IMR-90 (cell line): Measurements from ENCODE around the gene PLOD1. TPM values are rescaled to one million over a fixed set of nuclear protein-coding genes. Genes with fewer than 3 reads are reported as not detected.
"Not testable (repeated sequence)": the region's sequence is repeated elsewhere in the genome, so short reads cannot be mapped to it uniquely, and the experiment has no call there.

Experiments
- ATAC-seq: fragments of 200-7000 bp; cut with Tn5 transposase; 2 replicates; pipeline ENCODE4 v1.9.1; 2020; ENCODE audit warnings: low read depth, mild to moderate bottlenecking, moderate library complexity
- BruUV-seq: library from RNA; stranded (reverse); fragments of 400-500 nt; replicated peaks from 2 replicates; lab custom pipeline; 2021; lab: Mats Ljungman, UMichigan
- CTCF ChIA-PET: fragments of 300-600 bp; formaldehyde crosslinking; extraction: SDS; loops from one replicate; lab custom pipeline; 2021; ENCODE audit warnings: antibody characterized with exemption; lab: Yijun Ruan, JAX
- POLR2A ChIA-PET: fragments of 300-600 bp; sonication (Branson Sonifier 250); formaldehyde crosslinking; loops from one replicate; lab custom pipeline; 2022; ENCODE audit warnings: antibody characterized with exemption; ENCODE audit not compliant: unreplicated experiment; lab: Charles Lee
- DNase-seq: peaks from one replicate; pipeline ENCODE4 v3.0.0; 2013
- H2AFZ ChIP-seq: replicated peaks from 2 replicates; pipeline ENCODE3; 2013; ENCODE audit warnings: low read length, mild to moderate bottlenecking; ENCODE audit not compliant: poor library complexity
- H2AK5ac ChIP-seq: 2 replicates; pipeline ENCODE4 v1.6.1; 2013; ENCODE audit warnings: low read depth, low read length, inconsistent platforms
- H2AK9ac ChIP-seq: replicated peaks from 2 replicates; pipeline ENCODE3; 2013; ENCODE audit warnings: mild to moderate bottlenecking, low read depth, low read length, moderate library complexity; ENCODE audit not compliant: poor library complexity
- H2BK120ac ChIP-seq: 2 replicates; pipeline ENCODE4 v1.6.1; 2013; ENCODE audit warnings: low read depth, low read length, inconsistent platforms
- H2BK15ac ChIP-seq: 3 replicates; pipeline ENCODE4 v1.6.1; 2013; ENCODE audit warnings: low read depth, low read length, inconsistent platforms
- H2BK20ac ChIP-seq: 2 replicates; pipeline ENCODE4 v1.6.1; 2013; ENCODE audit warnings: low read depth, mild to moderate bottlenecking, inconsistent platforms, low read length, moderate library complexity
- H2BK5ac ChIP-seq: 2 replicates; pipeline ENCODE4 v1.6.1; 2013; ENCODE audit warnings: mild to moderate bottlenecking, low read depth, low read length, inconsistent platforms; ENCODE audit not compliant: poor library complexity, severe bottlenecking
- H3K14ac ChIP-seq: replicated peaks from 2 replicates; pipeline ENCODE4 v1.6.1; 2013; ENCODE audit warnings: low read depth, low read length, inconsistent platforms
- H3K18ac ChIP-seq: 2 replicates; pipeline ENCODE4 v1.6.1; 2013; ENCODE audit warnings: low read depth, low read length, control low read depth
- H3K23ac ChIP-seq: 2 replicates; pipeline ENCODE4 v1.6.1; 2013; ENCODE audit warnings: low read depth, low read length, inconsistent platforms
- H3K27ac ChIP-seq: 2 replicates; pipeline ENCODE4 v1.5.1; 2013; ENCODE audit warnings: mild to moderate bottlenecking, control low read depth, low read length; ENCODE audit not compliant: insufficient read depth
- H3K27me3 ChIP-seq: 2 replicates; pipeline ENCODE4 v1.6.1; 2013; ENCODE audit warnings: low read length; ENCODE audit not compliant: control insufficient read depth, insufficient read depth
- H3K36me3 ChIP-seq: 2 replicates; pipeline ENCODE4 v1.6.1; 2013; ENCODE audit warnings: low read length, mixed read lengths; ENCODE audit not compliant: control insufficient read depth, insufficient read depth
- H3K4ac ChIP-seq: 2 replicates; pipeline ENCODE4 v1.6.1; 2013; ENCODE audit warnings: low read depth, low read length, inconsistent platforms
- H3K4me1 ChIP-seq: 2 replicates; pipeline ENCODE4 v1.6.1; 2013; ENCODE audit warnings: low read length, mixed read lengths; ENCODE audit not compliant: control insufficient read depth, insufficient read depth
- H3K4me2 ChIP-seq: 2 replicates; pipeline ENCODE4 v1.6.1; 2013; ENCODE audit warnings: low read depth, mild to moderate bottlenecking, control low read depth, low read length, moderate library complexity
- H3K4me3 ChIP-seq: 2 replicates; pipeline ENCODE4 v1.5.1; 2013; ENCODE audit warnings: low read depth, mild to moderate bottlenecking, control low read depth, low read length, moderate library complexity; ENCODE audit not compliant: insufficient read depth
- H3K56ac ChIP-seq: 2 replicates; pipeline ENCODE4 v1.6.1; 2013; ENCODE audit warnings: low read length, inconsistent platforms; ENCODE audit not compliant: insufficient read depth; ENCODE audit errors: extremely low read depth
- H3K79me1 ChIP-seq, 2 experiments: 2 replicates each; pipeline ENCODE4 v1.6.1; 2013; ENCODE audit warnings: low read length in 2 of 2, inconsistent platforms in 1 of 2, low read depth in 1 of 2
- H3K9ac ChIP-seq: 2 replicates; pipeline ENCODE4 v1.6.1; 2013; ENCODE audit warnings: low read depth, low read length, control low read depth
- H3K9me1 ChIP-seq: 2 replicates; pipeline ENCODE4 v1.6.1; 2013; ENCODE audit warnings: low read length, inconsistent platforms; ENCODE audit not compliant: insufficient read depth
- H3K9me3 ChIP-seq: 2 replicates; pipeline ENCODE4 v1.6.1; 2013; ENCODE audit warnings: low read length; ENCODE audit not compliant: control insufficient read depth, insufficient read depth
- H4K20me1 ChIP-seq: 2 replicates; pipeline ENCODE4 v1.6.1; 2013; ENCODE audit warnings: low read length, inconsistent platforms; ENCODE audit not compliant: insufficient read depth
- H4K5ac ChIP-seq: 2 replicates; pipeline ENCODE4 v1.6.1; 2013; ENCODE audit warnings: mild to moderate bottlenecking, low read depth, low read length, control low read depth
- H4K8ac ChIP-seq, 2 experiments: 2 replicates each; pipeline ENCODE4 v1.6.1; 2013; ENCODE audit warnings: low read depth in 2 of 2, low read length in 2 of 2, control low read depth in 1 of 2, inconsistent platforms in 1 of 2
- H4K91ac ChIP-seq: 2 replicates; pipeline ENCODE4 v1.6.1; 2013; ENCODE audit warnings: low read depth, low read length, inconsistent platforms; ENCODE audit not compliant: insufficient read depth
- WGBS, 2 experiments: methylation state at CpG; one replicate each; pipeline versions ENCODE4 v1.1.5 to v1.1.7; 2013; ENCODE audit warnings: missing lambda C conversion rate in 2 of 2; ENCODE audit not compliant: insufficient read length in 1 of 2; ENCODE audit errors: extremely low coverage in 2 of 2; 5-methylcytosine and 5-hydroxymethylcytosine counted together
- dilution Hi-C: fragments of 300-500 bp; cut with HindIII; formaldehyde crosslinking; loops from one replicate; pipeline ENCODE4 v1.14.3; 2018; ENCODE audit warnings: low sequenced_read_pairs; ENCODE audit not compliant: unreplicated experiment
- in situ Hi-C: fragments of 300-500 bp; cut with MboI; formaldehyde crosslinking; loops from 3 replicates; pipeline ENCODE4 v1.14.3; 2019; ENCODE audit warnings: low sequenced_read_pairs, inconsistent platforms, mixed read lengths
- intact Hi-C: fragments of 100-400 bp; cut with micrococcal nuclease; formaldehyde crosslinking; loops from 2 replicates; pipeline ENCODE4 v1.10.0; 2022
- polyA plus RNA-seq, 3 experiments: library from polyadenylated mRNA; depleted of rRNA; stranded (reverse); fragments of >200 nt; gene quantifications; 2 replicates each; pipeline ENCODE4 v1.2.3, GENCODE V29; 2012; ENCODE audit warnings: low replicate concordance in 1 of 3
- total RNA-seq: library from RNA; depleted of rRNA; stranded (reverse); fragments of >200 nt; gene quantifications from 2 replicates; pipeline ENCODE4 v1.2.3, GENCODE V29; 2012

The PLOD1 gene
- total and polyA plus RNA-seq, 2 of the 4 experiments (the other 2 are of a cell fraction), result 283 to 609 TPM

GRCh38 chr1:11912482-11913216 lies 21.9 kb upstream of the PLOD1 start:
- H4K8ac ChIP-seq, H3K4me3 ChIP-seq, H3K4me1 ChIP-seq, H3K9me1 ChIP-seq, H2BK120ac ChIP-seq, H2BK15ac ChIP-seq, in situ Hi-C loops, BruUV-seq, H2AK5ac ChIP-seq, H2AFZ ChIP-seq, H3K9me3 ChIP-seq, H3K27ac ChIP-seq, H3K56ac ChIP-seq, H2BK5ac ChIP-seq, ATAC-seq, H3K4me2 ChIP-seq, H3K18ac ChIP-seq, H3K9ac ChIP-seq, H3K36me3 ChIP-seq, intact Hi-C loops, POLR2A ChIA-PET, DNase-seq, dilution Hi-C loops, H2BK20ac ChIP-seq, H2AK9ac ChIP-seq, H4K91ac ChIP-seq, H3K79me1 ChIP-seq, H3K14ac ChIP-seq, CTCF ChIA-PET, H3K4ac ChIP-seq, H4K5ac ChIP-seq, H3K27me3 ChIP-seq, H3K23ac ChIP-seq: not testable (repeated sequence)
- H4K20me1 ChIP-seq, result peaks cover 16% of the 10 kb centered on the region; the same call in 1 of the 2 replicates
- WGBS, 2 experiments, result 84% methylated on average over 3 of the region's 21 CpGs; no CpG with 5 or more reads in 1 of the 2 experiments
